GM03348 (cell line): ENCODE results near the gene SLC35D2.

Source experiments
- DNase-seq: peaks from one replicate; pipeline ENCODE4 v3.0.0; 2012; ENCODE audit warnings: low spot score

SLC35D2 gene

GRCh38 chr9:96383165-96383942, at the start of gene SLC35D2:
Gene SLC35D2, minus strand, starts transcription at chr9:96383711. Its CDS starts 77 bp downstream, at chr9:96383634.
- DNase-seq = peak; percentile 92

GRCh38 chr9:96430377-96430776, 46.9 kb upstream of the SLC35D2 start:
- no peak for DNase-seq

GRCh38 chr9:96429732-96430131, 46.2 kb upstream of the SLC35D2 start:
- DNase-seq = no peak

- DNase-seq = no peak
Measured at GRCh38 chr9:96425500-96426169, 42.1 kb upstream of the SLC35D2 start.

GRCh38 chr9:96423985-96424336, 40.5 kb upstream of the SLC35D2 start:
- DNase-seq = no peak

- no peak for DNase-seq
Measured at GRCh38 chr9:96423322-96423984, 39.9 kb upstream of the SLC35D2 start.

- DNase-seq = peak; percentile 62
Measured at GRCh38 chr9:96420468-96421219, 37.1 kb upstream of the SLC35D2 start.

- DNase-seq = no peak
Measured at GRCh38 chr9:96419691-96419969, 36.1 kb upstream of the SLC35D2 start.

GRCh38 chr9:96418920-96419690, 35.6 kb upstream of the SLC35D2 start:
- peak; percentile 64 for DNase-seq

GRCh38 chr9:96418083-96418919, 34.8 kb upstream of the SLC35D2 start, which contains the start of gene ZNF367:
Gene ZNF367, minus strand, starts transcription at chr9:96418370. Its CDS starts 338 bp downstream, at chr9:96418032.
- DNase-seq = peak; percentile 97

GRCh38 chr9:96417661-96418082, 34.2 kb upstream of the SLC35D2 start:
- no peak for DNase-seq

GRCh38 chr9:96417051-96417586, 33.6 kb upstream of the SLC35D2 start:
- DNase-seq = peak; percentile 95

- no peak for DNase-seq
Measured at GRCh38 chr9:96413302-96414221, 30.1 kb upstream of the SLC35D2 start.

- no peak for DNase-seq
Measured at GRCh38 chr9:96412174-96412913, 28.8 kb upstream of the SLC35D2 start.

GRCh38 chr9:96411129-96411838, 27.8 kb upstream of the SLC35D2 start:
- no peak for DNase-seq

- no peak for DNase-seq
Measured at GRCh38 chr9:96408409-96409280, 25.1 kb upstream of the SLC35D2 start.
